C4-2B (cell line): ENCODE data around the gene FLNC.

Experiments
- H3K27ac ChIP-seq: fragments of 450-650 bp; 2 replicates; pipeline ENCODE4 v1.5.1; 2017
- CTCF ChIP-seq: fragments of 450-650 bp; conservative IDR thresholded peaks from 2 replicates; pipeline ENCODE4 v1.5.1; 2017; ENCODE audit warnings: mild to moderate bottlenecking
- ZFX ChIP-seq: fragments of 450-650 bp; IDR thresholded peaks from 2 replicates; pipeline ENCODE4 v1.6.1; 2017

FLNC gene

DNA sequence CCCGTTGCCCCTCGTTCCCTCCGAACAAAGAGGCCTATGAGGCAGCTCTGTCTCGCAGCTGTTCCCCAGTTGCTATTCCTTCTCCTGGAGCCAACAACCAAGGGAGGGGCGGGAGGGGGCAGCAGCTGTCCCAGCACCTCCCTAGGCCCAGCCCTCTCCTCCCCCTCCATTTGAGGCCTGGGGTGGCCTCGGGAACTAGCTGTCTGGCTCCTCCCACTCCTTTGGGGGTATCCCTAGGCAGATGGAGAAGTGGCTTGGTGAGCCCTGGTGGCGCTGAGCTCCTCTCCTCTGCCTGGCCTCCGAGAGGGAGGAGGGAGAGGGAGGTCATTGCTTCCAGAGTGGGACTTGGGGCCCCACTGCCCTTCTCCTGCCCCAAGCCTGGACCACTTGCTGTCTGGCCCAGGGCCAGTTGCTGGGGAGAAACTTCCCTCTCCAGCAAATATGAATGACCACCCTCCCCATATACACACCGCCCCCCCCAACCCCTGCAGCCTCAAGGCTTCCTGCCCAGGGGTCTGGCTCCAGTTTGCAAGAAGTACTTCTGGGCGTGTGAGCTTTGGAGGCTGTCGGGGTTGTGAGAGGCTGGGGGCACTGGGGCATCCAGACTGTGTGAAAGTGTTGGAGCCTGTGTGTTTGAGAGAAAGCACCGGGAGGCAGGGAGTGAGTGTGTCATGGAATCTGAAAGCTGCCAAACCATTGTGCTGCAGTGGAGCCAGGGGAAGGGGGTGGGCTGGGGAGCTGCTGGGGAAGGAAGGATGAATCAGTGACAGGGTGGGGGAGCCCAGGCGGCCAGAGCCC is 3.1 kb downstream of the FLNC start:
- TF ChIP-seq ZFX (no peak), CTCF (no peak)
- H3K27ac ChIP-seq: no peak overlapping the region

- TF ChIP-seq CTCF: no peak
- no peak for TF ChIP-seq ZFX
- H3K27ac ChIP-seq: no peak overlapping the region
Observed at GRCh38 chr7:128833946-128834325, 3.7 kb downstream of the FLNC start.

DNA sequence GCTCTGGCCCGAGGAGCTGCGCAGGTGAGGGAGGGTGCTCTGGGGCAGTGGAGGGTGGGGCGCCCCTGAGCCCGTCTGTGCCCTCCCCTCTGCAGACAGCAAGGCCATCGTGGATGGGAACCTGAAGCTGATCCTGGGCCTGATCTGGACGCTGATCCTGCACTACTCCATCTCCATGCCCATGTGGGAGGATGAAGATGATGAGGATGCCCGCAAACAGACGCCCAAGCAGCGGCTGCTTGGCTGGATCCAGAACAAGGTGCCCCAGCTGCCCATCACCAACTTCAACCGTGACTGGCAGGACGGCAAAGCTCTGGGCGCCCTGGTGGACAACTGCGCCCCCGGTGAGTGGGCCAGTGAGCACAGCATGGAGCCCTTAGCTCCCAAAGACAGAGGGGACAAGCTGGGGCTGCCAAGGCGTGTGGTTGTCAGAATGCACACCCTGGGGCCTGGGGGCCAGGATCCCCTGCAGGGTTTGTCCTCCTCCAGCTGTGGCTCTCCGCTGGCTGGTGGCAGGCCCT is 5.1 kb downstream of the FLNC start:
- TF ChIP-seq CTCF: no peak
- TF ChIP-seq ZFX: no peak
- no peak overlapping the region for H3K27ac ChIP-seq

GRCh38 chr7:128835790-128836641 is 5.8 kb downstream of the FLNC start:
- TF ChIP-seq ZFX (no peak), CTCF (no peak)
- no peak overlapping the region for H3K27ac ChIP-seq

- TF ChIP-seq ZFX (no peak), CTCF (no peak)
- no peak overlapping the region for H3K27ac ChIP-seq
Observed at GRCh38 chr7:128836729-128837348, 6.6 kb downstream of the FLNC start.

DNA sequence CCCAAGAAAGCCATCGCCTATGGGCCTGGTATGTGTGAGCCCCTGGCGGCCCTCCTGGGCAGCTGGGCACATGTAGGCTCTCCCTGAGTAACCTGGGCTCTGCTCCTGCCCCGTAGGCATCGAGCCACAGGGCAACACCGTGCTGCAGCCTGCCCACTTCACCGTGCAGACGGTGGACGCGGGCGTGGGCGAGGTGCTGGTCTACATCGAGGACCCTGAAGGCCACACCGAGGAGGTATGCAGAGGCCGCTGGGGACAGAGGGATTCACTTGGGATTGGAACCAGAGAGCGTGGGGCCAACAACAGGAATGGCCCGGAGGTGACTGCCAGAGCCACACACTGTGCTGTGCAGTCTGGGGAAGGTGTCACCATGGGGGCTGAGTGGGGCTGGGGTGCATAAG is 7.3 kb downstream of the FLNC start:
- H3K27ac ChIP-seq: no peak overlapping the region
- no peak for TF ChIP-seq ZFX
- TF ChIP-seq CTCF: no peak
